Measurements from ENCODE around the gene TWSG1.

DNA sequence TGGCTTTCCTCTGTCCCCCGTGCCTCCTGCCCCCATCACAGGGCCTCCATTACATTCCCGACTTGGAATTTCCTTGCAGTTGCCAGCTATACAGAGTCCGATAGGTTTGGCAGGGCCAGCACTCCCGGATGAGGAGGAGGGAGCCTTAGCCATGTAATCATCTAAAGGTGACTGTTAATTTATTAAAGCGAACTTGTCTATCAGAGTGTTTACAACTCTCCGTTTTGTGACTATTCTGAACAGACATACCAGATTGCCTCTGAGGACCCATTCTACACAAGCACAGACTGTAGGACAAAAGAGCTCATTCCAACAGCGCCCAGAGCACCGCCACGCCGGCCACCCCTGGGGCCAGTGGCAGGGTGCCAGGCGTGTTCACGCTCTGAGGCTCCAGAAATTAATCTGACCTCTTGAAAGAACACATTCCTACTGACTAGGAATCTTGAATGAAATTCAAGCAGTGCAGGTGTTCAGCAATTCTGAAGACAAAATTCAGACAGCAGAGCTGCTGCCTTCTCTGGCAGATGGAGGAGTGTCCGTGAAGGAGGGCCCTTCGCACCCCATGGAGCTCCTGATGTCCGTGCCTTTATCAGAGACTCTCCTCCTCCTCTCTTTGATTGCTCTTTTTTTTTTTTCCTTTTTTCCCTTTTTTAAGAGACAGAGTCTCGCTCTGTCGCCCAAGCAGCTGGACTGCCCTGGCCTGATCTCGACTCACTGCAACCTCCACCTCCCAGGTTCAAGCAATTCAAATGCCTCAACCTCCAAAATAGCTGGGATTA, 82.7 kb downstream of the TWSG1 start:
- no peak for TF ChIP-seq EP300 (IDR thresholded peaks at IDR 0.05)
- TF ChIP-seq, protein P1, sequence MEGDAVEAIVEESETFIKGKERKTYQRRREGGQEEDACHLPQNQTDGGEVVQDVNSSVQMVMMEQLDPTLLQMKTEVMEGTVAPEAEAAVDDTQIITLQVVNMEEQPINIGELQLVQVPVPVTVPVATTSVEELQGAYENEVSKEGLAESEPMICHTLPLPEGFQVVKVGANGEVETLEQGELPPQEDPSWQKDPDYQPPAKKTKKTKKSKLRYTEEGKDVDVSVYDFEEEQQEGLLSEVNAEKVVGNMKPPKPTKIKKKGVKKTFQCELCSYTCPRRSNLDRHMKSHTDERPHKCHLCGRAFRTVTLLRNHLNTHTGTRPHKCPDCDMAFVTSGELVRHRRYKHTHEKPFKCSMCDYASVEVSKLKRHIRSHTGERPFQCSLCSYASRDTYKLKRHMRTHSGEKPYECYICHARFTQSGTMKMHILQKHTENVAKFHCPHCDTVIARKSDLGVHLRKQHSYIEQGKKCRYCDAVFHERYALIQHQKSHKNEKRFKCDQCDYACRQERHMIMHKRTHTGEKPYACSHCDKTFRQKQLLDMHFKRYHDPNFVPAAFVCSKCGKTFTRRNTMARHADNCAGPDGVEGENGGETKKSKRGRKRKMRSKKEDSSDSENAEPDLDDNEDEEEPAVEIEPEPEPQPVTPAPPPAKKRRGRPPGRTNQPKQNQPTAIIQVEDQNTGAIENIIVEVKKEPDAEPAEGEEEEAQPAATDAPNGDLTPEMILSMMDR (IDR thresholded peaks at IDR 0.05) = no peak
